BE2C (cell line): ENCODE results near the gene RNF31.

Experiments
- DNase-seq: peaks from one replicate; pipeline ENCODE4 v3.0.0-alpha.2; 2020
- H3K27me3 ChIP-seq: fragments of 250-450 bp; sonication (Bioruptor Pico); 2 replicates; pipeline ENCODE4 v1.5.1; 2020; ENCODE audit warnings: mild to moderate bottlenecking
- H3K36me3 ChIP-seq: fragments of 250-450 bp; sonication (Bioruptor Pico); 2 replicates; pipeline ENCODE4 v1.5.1; 2020; ENCODE audit warnings: mild to moderate bottlenecking
- H3K4me1 ChIP-seq: fragments of 250-450 bp; sonication (Bioruptor Pico); 2 replicates; pipeline ENCODE4 v1.5.1; 2020
- H3K4me3 ChIP-seq: 2 replicates; pipeline ENCODE4 v1.5.1; 2011; ENCODE audit warnings: low read depth, low read length
- H3K9me3 ChIP-seq: fragments of 250-450 bp; sonication (Bioruptor Pico); 2 replicates; pipeline ENCODE4 v1.5.1; 2020
- TF ChIP-seq, protein P1 (sequence below): IDR thresholded peaks from 2 replicates; pipeline ENCODE4 v1.5.1; 2012; ENCODE audit warnings: mild to moderate bottlenecking, low read depth, low read length

The RNF31 gene

GRCh38 chr14:24185741-24186140 is 38.4 kb downstream of the RNF31 start:
- no peaks in the 10 kb centered on the region for H3K27me3 ChIP-seq

DNA sequence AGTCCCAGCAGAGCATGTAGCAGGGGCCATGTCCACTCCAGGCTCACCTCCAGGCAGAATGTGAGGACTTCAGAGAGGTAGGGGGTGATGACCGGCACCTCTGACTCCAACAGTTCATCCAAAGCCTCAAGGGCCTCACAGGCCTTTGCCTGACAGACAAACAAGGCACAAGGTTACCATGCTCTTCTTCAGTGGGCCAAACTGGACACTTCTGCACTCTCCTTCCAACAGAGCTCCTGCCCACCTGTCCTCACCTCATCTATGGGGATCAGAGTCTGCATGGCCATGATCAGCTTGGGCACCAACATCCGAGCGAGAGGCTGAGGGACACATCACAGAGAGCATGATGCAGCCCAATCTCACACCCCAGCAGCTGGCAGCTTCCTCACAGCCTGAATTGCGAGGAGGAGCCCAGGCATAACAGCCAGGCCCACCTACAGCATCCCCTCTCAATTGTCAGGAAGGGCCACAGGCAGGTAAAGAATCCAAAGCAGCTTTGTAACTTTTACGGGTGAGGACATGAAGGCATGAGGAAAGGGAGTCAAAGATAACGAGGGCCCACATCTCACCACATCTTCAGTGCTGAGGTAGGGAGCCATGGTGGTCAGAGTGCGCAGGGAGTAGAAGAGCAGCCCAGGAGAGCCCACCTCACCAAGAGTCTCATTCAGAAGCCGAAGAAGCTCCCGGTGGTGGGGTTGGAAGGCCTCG is 39.7 kb downstream of the RNF31 start:
- TF ChIP-seq, protein P1, sequence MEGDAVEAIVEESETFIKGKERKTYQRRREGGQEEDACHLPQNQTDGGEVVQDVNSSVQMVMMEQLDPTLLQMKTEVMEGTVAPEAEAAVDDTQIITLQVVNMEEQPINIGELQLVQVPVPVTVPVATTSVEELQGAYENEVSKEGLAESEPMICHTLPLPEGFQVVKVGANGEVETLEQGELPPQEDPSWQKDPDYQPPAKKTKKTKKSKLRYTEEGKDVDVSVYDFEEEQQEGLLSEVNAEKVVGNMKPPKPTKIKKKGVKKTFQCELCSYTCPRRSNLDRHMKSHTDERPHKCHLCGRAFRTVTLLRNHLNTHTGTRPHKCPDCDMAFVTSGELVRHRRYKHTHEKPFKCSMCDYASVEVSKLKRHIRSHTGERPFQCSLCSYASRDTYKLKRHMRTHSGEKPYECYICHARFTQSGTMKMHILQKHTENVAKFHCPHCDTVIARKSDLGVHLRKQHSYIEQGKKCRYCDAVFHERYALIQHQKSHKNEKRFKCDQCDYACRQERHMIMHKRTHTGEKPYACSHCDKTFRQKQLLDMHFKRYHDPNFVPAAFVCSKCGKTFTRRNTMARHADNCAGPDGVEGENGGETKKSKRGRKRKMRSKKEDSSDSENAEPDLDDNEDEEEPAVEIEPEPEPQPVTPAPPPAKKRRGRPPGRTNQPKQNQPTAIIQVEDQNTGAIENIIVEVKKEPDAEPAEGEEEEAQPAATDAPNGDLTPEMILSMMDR, result no peak
- no peak for DNase-seq
- Histone ChIP-seq H3K36me3 (peaks cover 53% of the 10 kb centered on the region), H3K4me1 (no peaks in the 10 kb centered on the region), H3K4me3 (peak overlapping the region; percentile 94), H3K9me3 (no peaks in the 10 kb centered on the region), H3K27me3 (no peaks in the 10 kb centered on the region)

More at GRCh38 chr14:24185741-24186140, 38.4 kb downstream of the RNF31 start:
- Histone ChIP-seq H3K36me3 (peaks cover 64% of the 10 kb centered on the region), H3K9me3 (no peaks in the 10 kb centered on the region), H3K4me1 (no peaks in the 10 kb centered on the region), H3K4me3 (no peak overlapping the region)
- TF ChIP-seq, protein P1, result no peak
- no peak for DNase-seq

GRCh38 chr14:24187539-24187915 is 40.2 kb downstream of the RNF31 start:
- Histone ChIP-seq H3K9me3 (no peaks in the 10 kb centered on the region), H3K27me3 (no peaks in the 10 kb centered on the region), H3K4me3 (peak overlapping the region; percentile 94), H3K4me1 (no peaks in the 10 kb centered on the region), H3K36me3 (peaks cover 53% of the 10 kb centered on the region)
- TF ChIP-seq, protein P1, result no peak
- no peak for DNase-seq

- no peaks in the 10 kb centered on the region for H3K9me3 ChIP-seq
- H3K36me3 ChIP-seq, result peaks cover 49% of the 10 kb centered on the region
- TF ChIP-seq, protein P1, result no peak
- H3K4me3 ChIP-seq, result peak within 1 kb of the TSS; percentile 94
- no peaks in the 10 kb centered on the region for H3K4me1 ChIP-seq
- DNase-seq, result peak; percentile 98
- H3K27me3 ChIP-seq, result no peaks in the 10 kb centered on the region
Observed at GRCh38 chr14:24188251-24189058, 41.2 kb downstream of the RNF31 start, which contains the start of gene IPO4. Gene IPO4 (minus strand): TSS chr14:24188816. CDS start chr14:24188787, 29 bp downstream.

DNA sequence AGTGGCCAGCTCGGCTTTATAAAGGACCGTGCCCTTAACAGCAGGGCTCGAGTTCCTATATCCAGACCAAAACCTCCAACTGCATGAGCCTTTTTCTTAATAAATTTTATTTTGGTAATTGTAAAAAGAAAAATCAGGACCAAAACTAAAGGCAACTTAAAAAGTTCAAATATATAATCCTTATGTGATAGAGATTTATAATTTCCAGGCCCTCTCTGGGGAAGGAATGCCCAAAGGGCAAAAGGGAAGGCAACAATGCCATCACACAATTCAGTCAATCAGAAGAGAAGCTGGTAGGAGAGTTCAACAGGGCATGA is 41.7 kb downstream of the RNF31 start:
- Histone ChIP-seq H3K4me1 (no peaks in the 10 kb centered on the region), H3K4me3 (peak overlapping the region; percentile 94), H3K36me3 (peaks cover 46% of the 10 kb centered on the region), H3K9me3 (no peaks in the 10 kb centered on the region), H3K27me3 (no peaks in the 10 kb centered on the region)
- DNase-seq, result no peak
- TF ChIP-seq, protein P1, result no peak

DNA sequence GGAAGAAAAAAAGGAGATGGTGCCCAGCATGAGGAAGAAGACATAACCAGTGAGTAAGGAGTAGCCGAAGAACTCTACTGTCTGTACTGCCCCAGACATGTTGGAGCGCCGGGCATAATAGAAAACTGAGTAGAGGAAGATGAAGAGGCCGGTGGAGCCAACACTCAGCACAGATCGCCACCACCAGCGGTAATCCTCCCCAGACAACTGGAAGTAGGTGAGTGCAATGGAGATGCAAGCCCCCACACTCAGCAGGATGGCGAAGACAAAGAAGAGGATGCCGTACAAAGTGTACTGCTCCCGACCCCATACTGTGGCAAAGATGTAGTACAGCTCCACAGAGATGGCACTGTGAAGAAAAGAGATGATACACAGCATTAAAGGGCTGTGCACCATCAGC is 42.2 kb downstream of the RNF31 start:
- H3K36me3 ChIP-seq, result peaks cover 43% of the 10 kb centered on the region
- TF ChIP-seq, protein P1, result no peak
- H3K4me1 ChIP-seq, result no peaks in the 10 kb centered on the region
- H3K9me3 ChIP-seq, result no peaks in the 10 kb centered on the region
- H3K4me3 ChIP-seq, result no peak overlapping the region
- no peaks in the 10 kb centered on the region for H3K27me3 ChIP-seq
- DNase-seq, result no peak
